22Rv1 (cell line): ENCODE data around the gene FILIP1.

Experiments used
- ZFX ChIP-seq: fragments of 450-650 bp; IDR thresholded peaks from 2 replicates; pipeline ENCODE4 v1.6.1; 2017; ENCODE audit warnings: antibody characterized with exemption, borderline replicate concordance
- TF ChIP-seq, protein P1 (sequence below): fragments of 450-650 bp; IDR thresholded peaks from 2 replicates; pipeline ENCODE4 v1.5.1; 2017; ENCODE audit warnings: mild to moderate bottlenecking

DNA sequence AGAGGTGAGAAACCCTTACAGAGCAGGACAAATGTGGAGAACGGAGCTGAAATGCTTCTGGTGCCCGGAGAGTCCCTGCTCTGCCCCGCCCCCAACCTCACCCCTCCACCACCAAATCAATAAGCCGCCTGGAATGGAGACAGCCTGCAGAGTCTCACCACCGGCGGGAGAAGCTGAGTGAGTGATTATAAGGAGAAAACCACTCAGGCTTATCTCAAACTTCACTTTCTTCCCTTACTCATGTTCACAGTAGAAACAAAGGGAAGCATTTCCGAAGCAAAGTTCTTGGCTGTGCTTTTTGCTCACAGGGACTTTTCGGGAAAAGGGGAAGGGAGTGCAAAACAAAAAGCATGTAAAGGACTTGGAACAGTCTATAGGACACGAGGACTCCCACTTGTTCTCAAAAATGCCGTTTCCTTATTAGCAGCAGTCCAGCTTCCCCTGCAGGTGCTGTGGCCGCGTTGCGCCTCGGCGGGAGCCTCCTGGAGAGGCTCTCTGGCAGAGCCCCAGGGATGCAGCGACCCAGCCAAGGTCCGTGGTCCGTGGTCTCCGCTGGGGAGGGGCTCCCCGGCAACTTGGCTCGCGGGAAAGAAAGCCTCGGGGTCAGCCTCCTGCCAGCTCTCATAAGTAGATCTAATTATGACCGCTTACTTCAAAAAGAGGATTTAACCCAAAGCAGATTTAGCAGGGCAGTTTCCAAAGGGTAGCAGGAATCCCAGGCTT lies 144.2 kb downstream of the FILIP1 start:
- TF ChIP-seq, protein P1, sequence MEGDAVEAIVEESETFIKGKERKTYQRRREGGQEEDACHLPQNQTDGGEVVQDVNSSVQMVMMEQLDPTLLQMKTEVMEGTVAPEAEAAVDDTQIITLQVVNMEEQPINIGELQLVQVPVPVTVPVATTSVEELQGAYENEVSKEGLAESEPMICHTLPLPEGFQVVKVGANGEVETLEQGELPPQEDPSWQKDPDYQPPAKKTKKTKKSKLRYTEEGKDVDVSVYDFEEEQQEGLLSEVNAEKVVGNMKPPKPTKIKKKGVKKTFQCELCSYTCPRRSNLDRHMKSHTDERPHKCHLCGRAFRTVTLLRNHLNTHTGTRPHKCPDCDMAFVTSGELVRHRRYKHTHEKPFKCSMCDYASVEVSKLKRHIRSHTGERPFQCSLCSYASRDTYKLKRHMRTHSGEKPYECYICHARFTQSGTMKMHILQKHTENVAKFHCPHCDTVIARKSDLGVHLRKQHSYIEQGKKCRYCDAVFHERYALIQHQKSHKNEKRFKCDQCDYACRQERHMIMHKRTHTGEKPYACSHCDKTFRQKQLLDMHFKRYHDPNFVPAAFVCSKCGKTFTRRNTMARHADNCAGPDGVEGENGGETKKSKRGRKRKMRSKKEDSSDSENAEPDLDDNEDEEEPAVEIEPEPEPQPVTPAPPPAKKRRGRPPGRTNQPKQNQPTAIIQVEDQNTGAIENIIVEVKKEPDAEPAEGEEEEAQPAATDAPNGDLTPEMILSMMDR: no peak
- TF ChIP-seq ZFX: no peak
